HG02885 (cell line): ENCODE data around the gene LIPM.
A peak's percentile ranks its signal among the peaks of the same experiment; 100 is the strongest.
"Not testable (repeated sequence)": the region's sequence is repeated elsewhere in the genome, so short reads cannot be mapped to it uniquely, and the experiment has no call there.

Experiments
- ATAC-seq: cut with Tn5 transposase; IDR thresholded peaks from one replicate; pipeline ENCODE4 v1.9.1; 2021; ENCODE audit warnings: mild to moderate bottlenecking; ENCODE audit not compliant: unreplicated experiment, poor library complexity

LIPM gene

GRCh38 chr10:88835910-88836221, 33.3 kb downstream of the LIPM start:
- peak; percentile 23 for ATAC-seq

GRCh38 chr10:88837632-88838031, 35.1 kb downstream of the LIPM start:
- not testable (repeated sequence) for ATAC-seq

GRCh38 chr10:88838766-88839350, 36.3 kb downstream of the LIPM start:
- no peak for ATAC-seq

GRCh38 chr10:88840104-88840503, 37.6 kb downstream of the LIPM start:
- ATAC-seq, result no peak

- peak; percentile 5 for ATAC-seq
These were observed 38.4 kb downstream of the LIPM start for GRCh38 chr10:88840881-88841280.

- ATAC-seq, result peak; percentile 55
These were observed 39.0 kb downstream of the LIPM start for GRCh38 chr10:88841316-88842111.

- no peak for ATAC-seq
These were observed 40.6 kb downstream of the LIPM start for GRCh38 chr10:88843171-88843570.

GRCh38 chr10:88848499-88848898, 46.0 kb downstream of the LIPM start:
- no peak for ATAC-seq

- ATAC-seq, result no peak
These were observed 46.7 kb downstream of the LIPM start for GRCh38 chr10:88849234-88849633.

- ATAC-seq, result no peak
These were observed 48.2 kb downstream of the LIPM start for GRCh38 chr10:88850712-88851111.

- ATAC-seq, result no peak
These were observed 49.2 kb downstream of the LIPM start, which contains the start of gene ANKRD22 for GRCh38 chr10:88851706-88852105. ANKRD22 (minus strand) TSS chr10:88851844; CDS start chr10:88851607, 237 bp downstream.

- ATAC-seq, result no peak
These were observed 49.8 kb downstream of the LIPM start for GRCh38 chr10:88852327-88852726.

- ATAC-seq, result no peak
These were observed 50.8 kb downstream of the LIPM start for GRCh38 chr10:88853155-88853881.

GRCh38 chr10:88854684-88855083, 52.2 kb downstream of the LIPM start:
- ATAC-seq, result no peak

GRCh38 chr10:88857831-88858230, 55.3 kb downstream of the LIPM start:
- no peak for ATAC-seq

- ATAC-seq, result no peak
These were observed 56.0 kb downstream of the LIPM start for GRCh38 chr10:88858491-88858890.

GRCh38 chr10:88861036-88861435, 58.5 kb downstream of the LIPM start:
- no peak for ATAC-seq

GRCh38 chr10:88865281-88865876, 62.8 kb downstream of the LIPM start:
- no peak for ATAC-seq

GRCh38 chr10:88866454-88866853, 63.9 kb downstream of the LIPM start:
- ATAC-seq, result no peak

GRCh38 chr10:88870089-88870488, 67.6 kb downstream of the LIPM start:
- peak; percentile 50 for ATAC-seq
